Stimulated activated effector memory CD8-positive, alpha-beta T cell treated with anti-CD3 and anti-CD28 coated beads, Interleukin-12 subunit alpha, Interleukin-12 subunit beta, amount 100 ng/mL, for 72 hours (primary cell): Measurements from ENCODE around the gene FBN2.

Experiments used
- ATAC-seq: fragments of 150-1000 bp; cut with Tn5 transposase; 2 replicates; pipeline ENCODE4 v1.10.0; 2021
- DNase-seq, 2 donors: peaks; one replicate each; pipeline ENCODE4 v3.0.0; 2021 to 2022; ENCODE audit warnings: low spot score in 2 of 2
- H3K27ac Mint-ChIP-seq: one replicate; pipeline ENCODE4 v1.8.0; 2022; ENCODE audit warnings: mild to moderate bottlenecking, mixed read lengths
- H3K36me3 Mint-ChIP-seq: one replicate; pipeline ENCODE4 v1.8.0; 2022; ENCODE audit warnings: mild to moderate bottlenecking, mixed read lengths
- H3K4me1 Mint-ChIP-seq: one replicate; pipeline ENCODE4 v1.8.0; 2022; ENCODE audit warnings: mixed read lengths
- H3K4me3 Mint-ChIP-seq: one replicate; pipeline ENCODE4 v1.8.0; 2022; ENCODE audit warnings: mild to moderate bottlenecking, mixed read lengths
- H3K9me3 Mint-ChIP-seq: one replicate; pipeline ENCODE4 v1.8.0; 2022; ENCODE audit warnings: mixed read lengths

Gene FBN2

GRCh38 chr5:128539038-128539429 lies 989 bp upstream of the FBN2 start:
- no peak for DNase-seq
- no peak for ATAC-seq
- H3K4me1 Mint-ChIP-seq: no peaks in the 10 kb centered on the region
- no peak overlapping the region for H3K27ac Mint-ChIP-seq
- no peak overlapping the region for H3K4me3 Mint-ChIP-seq
- peaks cover 2% of the 10 kb centered on the region for H3K9me3 Mint-ChIP-seq
- no peaks in the 10 kb centered on the region for H3K36me3 Mint-ChIP-seq

GRCh38 chr5:128538250-128539037 lies 399 bp upstream of the FBN2 start:
- H3K9me3 Mint-ChIP-seq: no peaks in the 10 kb centered on the region
- DNase-seq: no peak
- H3K36me3 Mint-ChIP-seq: no peaks in the 10 kb centered on the region
- ATAC-seq: no peak
- no peak overlapping the region for H3K4me3 Mint-ChIP-seq
- H3K4me1 Mint-ChIP-seq: no peaks in the 10 kb centered on the region
- no peak overlapping the region for H3K27ac Mint-ChIP-seq

- H3K36me3 Mint-ChIP-seq: no peaks in the 10 kb centered on the region
- DNase-seq (no peak), ATAC-seq (no peak)
- no peaks in the 10 kb centered on the region for H3K4me1 Mint-ChIP-seq
- H3K27ac Mint-ChIP-seq: no peak overlapping the region
- no peak overlapping the region for H3K4me3 Mint-ChIP-seq
- no peaks in the 10 kb centered on the region for H3K9me3 Mint-ChIP-seq
Observed at GRCh38 chr5:128537221-128537999, 635 bp downstream of the FBN2 start.

GRCh38 chr5:128536254-128537220 lies 1.5 kb downstream of the FBN2 start:
- H3K4me3 Mint-ChIP-seq: no peak overlapping the region
- no peaks in the 10 kb centered on the region for H3K4me1 Mint-ChIP-seq
- DNase-seq (no peak), ATAC-seq (no peak)
- H3K36me3 Mint-ChIP-seq: no peaks in the 10 kb centered on the region
- no peaks in the 10 kb centered on the region for H3K9me3 Mint-ChIP-seq
- H3K27ac Mint-ChIP-seq: no peak overlapping the region

GRCh38 chr5:128535251-128535650 lies 2.8 kb downstream of the FBN2 start:
- no peak overlapping the region for H3K27ac Mint-ChIP-seq
- H3K9me3 Mint-ChIP-seq: no peaks in the 10 kb centered on the region
- H3K4me1 Mint-ChIP-seq: no peaks in the 10 kb centered on the region
- ATAC-seq (no peak), DNase-seq (no peak)
- H3K36me3 Mint-ChIP-seq: no peaks in the 10 kb centered on the region
- no peak overlapping the region for H3K4me3 Mint-ChIP-seq

GRCh38 chr5:128534726-128535125 lies 3.3 kb downstream of the FBN2 start:
- ATAC-seq (no peak), DNase-seq (no peak)
- H3K4me1 Mint-ChIP-seq: no peaks in the 10 kb centered on the region
- no peaks in the 10 kb centered on the region for H3K9me3 Mint-ChIP-seq
- H3K4me3 Mint-ChIP-seq: no peak overlapping the region
- no peaks in the 10 kb centered on the region for H3K36me3 Mint-ChIP-seq
- H3K27ac Mint-ChIP-seq: no peak overlapping the region

- Mint-ChIP-seq H3K27ac (no peak overlapping the region), H3K36me3 (no peaks in the 10 kb centered on the region), H3K9me3 (peaks cover 4% of the 10 kb centered on the region), H3K4me1 (no peaks in the 10 kb centered on the region), H3K4me3 (no peak overlapping the region)
- DNase-seq (no peak), ATAC-seq (no peak)
Observed at GRCh38 chr5:128532776-128533175, 5.3 kb downstream of the FBN2 start.

GRCh38 chr5:128532127-128532526 lies 5.9 kb downstream of the FBN2 start:
- H3K9me3 Mint-ChIP-seq: peaks cover 4% of the 10 kb centered on the region
- ATAC-seq: no peak
- no peaks in the 10 kb centered on the region for H3K36me3 Mint-ChIP-seq
- no peak overlapping the region for H3K27ac Mint-ChIP-seq
- no peaks in the 10 kb centered on the region for H3K4me1 Mint-ChIP-seq
- no peak overlapping the region for H3K4me3 Mint-ChIP-seq
- DNase-seq: no peak

GRCh38 chr5:128528637-128529255 lies 9.3 kb downstream of the FBN2 start:
- DNase-seq: no peak
- no peaks in the 10 kb centered on the region for H3K36me3 Mint-ChIP-seq

GRCh38 chr5:128528126-128528525 lies 9.9 kb downstream of the FBN2 start:
- DNase-seq (no peak), ATAC-seq (no peak)
- Mint-ChIP-seq H3K9me3 (peaks cover 4% of the 10 kb centered on the region), H3K27ac (no peak overlapping the region), H3K36me3 (no peaks in the 10 kb centered on the region), H3K4me1 (no peaks in the 10 kb centered on the region), H3K4me3 (no peak overlapping the region)

More at GRCh38 chr5:128528637-128529255, 9.3 kb downstream of the FBN2 start:
- H3K9me3 Mint-ChIP-seq: peaks cover 4% of the 10 kb centered on the region
- H3K4me1 Mint-ChIP-seq: no peaks in the 10 kb centered on the region
- H3K4me3 Mint-ChIP-seq: no peak overlapping the region
- H3K27ac Mint-ChIP-seq: no peak overlapping the region
- no peak for ATAC-seq

- Mint-ChIP-seq H3K9me3 (peaks cover 4% of the 10 kb centered on the region), H3K27ac (no peak overlapping the region), H3K4me1 (no peaks in the 10 kb centered on the region), H3K4me3 (no peak overlapping the region), H3K36me3 (no peaks in the 10 kb centered on the region)
- no peak for ATAC-seq
- no peak for DNase-seq
Observed at GRCh38 chr5:128527077-128527476, 11.0 kb downstream of the FBN2 start.

- DNase-seq (no peak), ATAC-seq (no peak)
- Mint-ChIP-seq H3K9me3 (no peaks in the 10 kb centered on the region), H3K36me3 (no peaks in the 10 kb centered on the region), H3K4me1 (no peaks in the 10 kb centered on the region), H3K4me3 (no peak overlapping the region), H3K27ac (no peak overlapping the region)
Observed at GRCh38 chr5:128522336-128522735, 15.7 kb downstream of the FBN2 start.

GRCh38 chr5:128519827-128520226 lies 18.2 kb downstream of the FBN2 start:
- ATAC-seq: no peak
- H3K4me1 Mint-ChIP-seq: no peaks in the 10 kb centered on the region
- DNase-seq: no peak
- H3K36me3 Mint-ChIP-seq: no peaks in the 10 kb centered on the region
- no peak overlapping the region for H3K4me3 Mint-ChIP-seq
- no peak overlapping the region for H3K27ac Mint-ChIP-seq
- no peaks in the 10 kb centered on the region for H3K9me3 Mint-ChIP-seq

- Mint-ChIP-seq H3K9me3 (no peaks in the 10 kb centered on the region), H3K4me3 (no peak overlapping the region), H3K4me1 (no peaks in the 10 kb centered on the region), H3K36me3 (no peaks in the 10 kb centered on the region), H3K27ac (no peak overlapping the region)
- DNase-seq (no peak), ATAC-seq (no peak)
Observed at GRCh38 chr5:128516978-128517377, 21.1 kb downstream of the FBN2 start.

GRCh38 chr5:128513806-128514205 lies 24.2 kb downstream of the FBN2 start:
- Mint-ChIP-seq H3K4me3 (no peak overlapping the region), H3K27ac (no peak overlapping the region), H3K36me3 (no peaks in the 10 kb centered on the region), H3K9me3 (peaks cover 9% of the 10 kb centered on the region), H3K4me1 (no peaks in the 10 kb centered on the region)
- no peak for DNase-seq
- ATAC-seq: no peak
